ENCODE measurements around the gene RPS6KA2.

The RPS6KA2 gene

DNA sequence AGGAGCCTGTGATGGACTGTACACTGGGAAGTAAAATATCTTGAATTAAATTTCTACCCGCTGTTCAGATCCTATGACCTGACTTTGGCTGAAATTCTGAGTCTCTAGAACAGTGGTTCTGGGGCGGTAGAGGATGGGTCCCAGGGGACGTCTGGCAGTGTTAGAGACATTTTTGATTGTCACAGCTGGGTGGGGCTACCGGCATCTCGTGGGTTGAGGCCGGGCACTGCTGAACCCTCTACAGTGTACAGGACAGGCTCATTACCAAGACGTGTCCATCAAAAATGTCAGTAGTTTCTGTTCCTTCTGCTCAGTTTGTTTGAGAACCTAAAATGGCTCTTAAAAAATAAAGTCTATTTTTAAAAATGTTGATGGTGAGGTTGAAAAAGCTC, 11.5 kb upstream of the RPS6KA2 start:
- no peak for TF ChIP-seq CTCF (IDR thresholded peaks at IDR 0.05)

DNA sequence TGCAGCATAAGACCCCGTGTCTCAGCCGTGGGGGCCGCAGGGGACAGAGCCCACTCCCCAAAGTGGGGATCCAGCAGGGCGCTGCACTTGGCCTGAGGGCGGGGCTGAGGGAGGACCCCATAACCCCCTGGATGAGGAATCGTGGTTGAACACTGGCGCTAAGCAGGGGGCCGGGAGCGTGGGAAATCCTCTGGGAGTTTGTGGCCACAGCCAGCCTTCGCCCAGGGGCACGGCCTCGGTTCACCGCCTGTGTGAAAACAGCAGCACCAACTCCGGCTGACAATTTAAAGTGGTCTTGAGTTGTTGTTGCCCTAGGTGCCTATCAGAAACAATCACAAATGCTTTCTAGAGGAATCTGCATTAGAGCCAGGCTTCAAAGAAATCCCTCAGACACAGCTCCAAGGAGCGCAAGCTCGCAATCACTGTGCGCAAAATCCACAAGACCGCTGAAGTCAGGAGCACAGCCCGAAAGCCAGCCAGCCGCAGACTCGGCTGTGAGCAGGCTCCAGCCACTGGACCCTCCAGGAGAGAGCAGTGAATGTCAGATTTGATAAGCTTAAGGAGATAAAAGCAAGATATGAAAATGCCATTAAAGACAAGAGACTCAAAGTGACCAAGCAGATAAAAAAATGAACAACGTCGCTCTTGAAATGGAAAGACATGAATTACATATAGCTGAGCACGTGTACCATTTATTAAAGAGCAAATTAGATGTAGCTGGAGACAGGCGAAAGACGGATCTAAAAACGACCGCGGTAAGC, 10.9 kb upstream of the RPS6KA2 start:
- no peak for TF ChIP-seq CTCF (IDR thresholded peaks at IDR 0.05)

DNA sequence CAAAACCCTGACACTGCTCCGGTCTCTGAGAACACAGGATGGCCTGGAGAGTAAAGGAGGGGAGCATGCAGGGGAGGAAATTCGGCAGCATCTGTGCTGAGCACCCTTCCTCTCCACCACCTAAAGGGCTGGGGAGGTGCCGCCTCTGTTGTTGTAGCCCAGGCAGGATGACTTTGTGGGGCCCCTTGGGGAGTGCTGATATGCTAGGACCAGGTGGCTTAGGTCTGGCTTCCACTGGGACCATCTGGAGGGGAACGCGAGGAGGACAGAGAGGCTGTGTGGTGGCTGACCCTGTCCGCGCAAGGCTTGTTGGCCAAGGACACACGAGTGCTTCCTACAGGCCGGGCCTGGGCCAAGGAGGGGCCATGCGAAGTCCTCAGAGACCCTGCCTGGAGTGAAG, 9.9 kb upstream of the RPS6KA2 start:
- no peak for TF ChIP-seq CTCF (IDR thresholded peaks at IDR 0.05)

DNA sequence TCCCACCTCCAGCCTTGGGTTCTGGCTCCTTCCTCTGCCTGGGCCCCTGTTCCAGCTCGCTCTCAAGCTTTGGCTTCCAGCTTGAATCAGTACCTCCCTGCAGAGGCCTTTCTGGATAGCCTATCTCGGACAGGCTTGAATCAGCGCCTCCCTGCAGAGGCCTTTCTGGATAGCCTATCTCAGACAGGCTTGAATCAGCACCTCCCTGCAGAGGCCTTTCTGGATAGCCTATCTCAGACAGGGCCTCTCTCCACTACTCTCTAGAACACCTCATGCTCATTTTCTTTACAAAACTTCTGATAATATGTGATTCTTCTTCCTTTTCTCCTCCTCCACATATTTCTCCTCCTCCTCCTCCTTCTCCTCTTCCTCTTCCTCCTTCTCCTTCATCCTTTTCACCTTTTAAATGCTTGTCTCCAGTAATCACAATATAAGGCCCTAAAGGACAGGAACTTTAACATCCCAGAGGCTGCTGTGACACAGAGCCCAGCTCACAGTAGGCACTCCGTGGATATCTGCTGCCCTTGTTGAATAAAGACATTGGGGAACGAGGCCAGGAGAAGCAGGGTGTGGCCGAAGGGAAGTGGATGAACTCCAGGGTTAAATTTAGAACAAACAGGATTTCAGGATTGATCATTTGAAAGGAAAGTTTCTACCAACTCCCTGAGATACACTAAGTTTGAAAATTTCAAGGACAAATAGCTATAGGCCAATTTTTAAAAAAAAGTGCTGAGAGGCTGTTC, 9.3 kb upstream of the RPS6KA2 start:
- TF ChIP-seq CTCF (IDR thresholded peaks at IDR 0.05): no peak

DNA sequence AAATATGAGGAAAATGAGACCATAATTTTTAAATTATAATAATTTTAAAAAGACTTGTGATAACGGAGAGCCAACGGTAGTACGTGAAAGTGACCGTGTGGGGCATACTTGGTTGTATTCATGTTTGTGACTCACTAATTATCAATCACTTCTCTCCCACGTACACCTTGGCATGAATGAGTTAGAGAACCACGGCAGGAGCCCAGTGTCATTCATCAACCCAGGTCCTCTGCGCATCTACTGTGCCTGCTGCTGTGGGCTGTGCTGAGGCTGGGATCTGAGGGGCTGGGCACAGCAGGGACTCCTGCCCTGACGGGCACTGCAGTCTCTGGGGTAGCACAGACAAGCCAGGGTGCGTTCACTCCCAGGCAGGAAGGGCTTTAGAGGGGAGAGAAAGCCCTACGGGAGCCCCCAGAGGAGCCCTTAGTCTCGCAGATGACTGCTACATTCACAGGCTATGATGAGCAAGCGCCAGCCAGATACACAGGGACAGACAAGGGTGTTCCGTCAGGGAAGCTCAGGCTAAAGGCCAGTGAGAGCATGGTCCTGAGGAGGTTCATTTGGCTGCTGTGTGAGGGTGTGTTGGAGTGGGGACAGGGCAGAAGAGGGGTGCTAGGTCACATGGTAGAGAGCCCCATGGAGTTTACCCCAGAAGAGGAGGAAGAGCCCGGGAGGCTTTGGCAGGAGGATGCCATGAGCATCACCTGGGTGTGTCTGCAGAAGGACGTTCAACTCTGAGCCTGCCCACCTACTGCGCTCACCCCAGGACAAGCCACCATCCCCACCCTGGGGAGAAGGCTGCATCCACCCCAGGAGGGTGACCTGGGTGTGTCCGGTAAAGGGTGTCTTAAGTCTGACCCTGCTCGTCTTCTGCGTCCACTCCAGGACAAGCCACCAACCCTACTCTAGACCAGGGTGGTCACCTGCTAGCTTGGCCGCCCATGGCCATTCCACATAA, 8.2 kb upstream of the RPS6KA2 start:
- TF ChIP-seq CTCF (IDR thresholded peaks at IDR 0.05): no peak

GRCh38 chr6:166633732-166634535, 6.9 kb upstream of the RPS6KA2 start:
- no peak for TF ChIP-seq CTCF (IDR thresholded peaks at IDR 0.05)

DNA sequence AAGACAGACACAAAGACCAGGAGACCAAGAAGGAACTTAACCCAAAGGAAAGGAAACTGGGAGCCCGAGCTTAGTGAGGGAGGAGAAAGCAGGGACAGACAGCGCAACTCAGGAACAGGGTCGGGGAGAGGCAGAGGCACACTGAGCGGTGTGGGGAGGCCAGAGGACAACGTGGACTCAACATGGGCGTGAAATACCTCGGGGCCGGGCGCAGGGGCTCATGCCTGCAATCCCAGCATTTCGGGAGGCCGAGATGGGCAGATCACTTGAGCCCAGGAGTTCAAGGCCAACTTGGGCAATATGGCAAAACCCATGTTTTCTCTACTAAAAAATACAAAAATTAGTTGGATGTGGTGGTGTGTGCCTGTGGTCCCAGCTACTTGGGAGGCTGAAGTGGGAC, 5.7 kb upstream of the RPS6KA2 start:
- TF ChIP-seq CTCF (IDR thresholded peaks at IDR 0.05): no peak

All from LNCAP (cell line).